ENCODE results near the gene RGMA. TPM values are rescaled to one million over a fixed set of nuclear protein-coding genes. Genes with fewer than 3 reads are reported as not detected.
A peak's percentile ranks its signal among the peaks of the same experiment; 100 is the strongest.

The RGMA gene
- total RNA-seq, 1 donor from 2014 or later: 37.0 TPM

DNA sequence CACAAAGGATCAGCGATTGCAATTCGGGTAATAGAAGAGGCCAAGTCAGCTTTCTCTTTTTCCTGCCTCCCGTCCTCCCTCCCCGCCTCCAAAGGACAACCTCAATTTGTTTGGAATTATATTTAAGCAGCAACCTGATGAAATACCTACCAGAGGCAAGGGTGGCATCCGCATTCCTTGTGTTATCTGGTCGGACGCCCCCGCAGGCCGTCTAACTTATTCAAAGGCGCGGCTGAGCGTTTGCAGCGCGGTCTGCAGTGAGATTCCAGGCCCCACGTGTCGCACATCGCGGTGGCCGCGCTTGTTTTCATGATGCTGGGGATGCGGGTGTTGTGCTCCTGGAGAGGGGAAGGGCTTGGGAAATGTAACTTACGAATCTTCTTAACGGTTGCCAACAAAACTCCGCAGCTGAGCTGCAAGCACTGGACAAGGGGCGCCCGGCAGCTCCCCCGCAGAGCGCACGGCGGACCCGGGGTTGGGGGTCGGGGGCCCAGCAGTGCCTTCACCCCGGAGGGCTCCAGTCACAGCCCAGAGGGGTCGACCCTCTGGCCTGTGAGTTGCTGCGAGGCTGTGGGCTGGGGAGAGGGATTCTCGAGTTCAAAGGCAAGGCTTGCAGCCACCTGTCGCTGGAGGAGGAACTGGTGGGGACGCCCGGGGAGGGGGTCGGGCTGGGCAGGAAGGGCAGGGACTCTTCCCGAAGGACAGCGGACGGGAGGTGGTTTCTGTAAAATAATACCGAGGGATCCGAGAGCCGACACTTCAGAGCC lies 20.5 kb upstream of the RGMA start:
- peaks cover 3% of the 10 kb centered on the region for H3K4me1 Mint-ChIP-seq (ENCODE audit: unreplicated experiment)
- peak overlapping the region; percentile 75 for H3K27ac Mint-ChIP-seq
- TF ChIP-seq, protein P1, sequence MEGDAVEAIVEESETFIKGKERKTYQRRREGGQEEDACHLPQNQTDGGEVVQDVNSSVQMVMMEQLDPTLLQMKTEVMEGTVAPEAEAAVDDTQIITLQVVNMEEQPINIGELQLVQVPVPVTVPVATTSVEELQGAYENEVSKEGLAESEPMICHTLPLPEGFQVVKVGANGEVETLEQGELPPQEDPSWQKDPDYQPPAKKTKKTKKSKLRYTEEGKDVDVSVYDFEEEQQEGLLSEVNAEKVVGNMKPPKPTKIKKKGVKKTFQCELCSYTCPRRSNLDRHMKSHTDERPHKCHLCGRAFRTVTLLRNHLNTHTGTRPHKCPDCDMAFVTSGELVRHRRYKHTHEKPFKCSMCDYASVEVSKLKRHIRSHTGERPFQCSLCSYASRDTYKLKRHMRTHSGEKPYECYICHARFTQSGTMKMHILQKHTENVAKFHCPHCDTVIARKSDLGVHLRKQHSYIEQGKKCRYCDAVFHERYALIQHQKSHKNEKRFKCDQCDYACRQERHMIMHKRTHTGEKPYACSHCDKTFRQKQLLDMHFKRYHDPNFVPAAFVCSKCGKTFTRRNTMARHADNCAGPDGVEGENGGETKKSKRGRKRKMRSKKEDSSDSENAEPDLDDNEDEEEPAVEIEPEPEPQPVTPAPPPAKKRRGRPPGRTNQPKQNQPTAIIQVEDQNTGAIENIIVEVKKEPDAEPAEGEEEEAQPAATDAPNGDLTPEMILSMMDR (conservative IDR thresholded peaks at IDR 0.05): no peak
- H3K4me3 Mint-ChIP-seq: peak overlapping the region; percentile 44
- H3K36me3 Mint-ChIP-seq: peaks cover 9% of the 10 kb centered on the region
- DNase-seq (ENCODE audit: extremely low spot score, unreplicated experiment): no peak
- peaks cover 10% of the 10 kb centered on the region for H3K9me3 Mint-ChIP-seq
- H3K27me3 Mint-ChIP-seq: peaks cover 31% of the 10 kb centered on the region

DNA sequence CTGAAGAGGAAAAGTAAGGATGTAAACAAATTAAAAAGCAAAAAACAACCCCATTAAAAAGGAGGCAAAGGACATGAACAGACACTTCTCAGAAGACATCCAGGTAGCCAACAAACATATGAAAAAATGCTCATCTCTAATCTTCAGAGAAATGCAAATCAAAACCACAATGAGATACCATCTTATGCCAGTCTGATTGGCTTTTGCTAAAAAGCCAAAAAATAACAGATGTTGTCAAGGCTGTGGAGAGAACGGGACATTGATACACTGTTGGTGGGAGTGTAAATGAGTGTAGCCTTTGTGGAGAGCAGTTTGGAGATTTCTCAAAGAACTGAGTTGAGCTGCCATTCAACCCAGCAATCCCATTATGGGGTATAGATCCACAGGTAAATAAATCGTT lies 18.6 kb upstream of the RGMA start:
- H3K27ac Mint-ChIP-seq: no peak overlapping the region
- H3K4me3 Mint-ChIP-seq: no peak overlapping the region
- no peak for DNase-seq (ENCODE audit: extremely low spot score, unreplicated experiment)
- TF ChIP-seq, protein P1 (conservative IDR thresholded peaks at IDR 0.05): no peak
- peaks cover 9% of the 10 kb centered on the region for H3K36me3 Mint-ChIP-seq
- H3K4me1 Mint-ChIP-seq (ENCODE audit: unreplicated experiment): peaks cover 3% of the 10 kb centered on the region
- peaks cover 42% of the 10 kb centered on the region for H3K27me3 Mint-ChIP-seq
- H3K9me3 Mint-ChIP-seq: peaks cover 15% of the 10 kb centered on the region

DNA sequence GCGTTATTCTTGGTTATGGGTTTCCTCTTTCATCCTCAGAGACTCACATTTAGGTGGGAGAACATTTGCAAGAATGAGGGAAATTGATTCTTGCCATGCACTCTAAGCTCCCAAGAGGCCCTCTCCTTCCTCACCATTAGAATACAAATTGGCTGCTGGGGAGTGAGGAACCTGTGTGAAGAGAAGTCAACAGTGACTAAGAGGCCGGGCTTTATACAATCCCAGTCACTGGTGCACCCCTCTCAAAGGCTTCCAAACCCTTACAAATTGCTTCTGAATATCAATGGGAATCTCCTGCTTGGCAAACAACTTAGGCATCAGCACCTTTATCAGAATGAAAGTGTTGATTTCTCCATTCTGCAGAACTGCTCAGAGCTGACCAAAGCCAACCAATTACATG lies 16.5 kb upstream of the RGMA start:
- no peak overlapping the region for H3K27ac Mint-ChIP-seq
- peaks cover 34% of the 10 kb centered on the region for H3K27me3 Mint-ChIP-seq
- H3K9me3 Mint-ChIP-seq: peaks cover 5% of the 10 kb centered on the region
- no peak overlapping the region for H3K4me3 Mint-ChIP-seq
- H3K4me1 Mint-ChIP-seq (ENCODE audit: unreplicated experiment): peaks cover 3% of the 10 kb centered on the region
- no peak for DNase-seq (ENCODE audit: extremely low spot score, unreplicated experiment)
- TF ChIP-seq, protein P1 (conservative IDR thresholded peaks at IDR 0.05): no peak
- H3K36me3 Mint-ChIP-seq: peaks cover under 1% of the 10 kb centered on the region

DNA sequence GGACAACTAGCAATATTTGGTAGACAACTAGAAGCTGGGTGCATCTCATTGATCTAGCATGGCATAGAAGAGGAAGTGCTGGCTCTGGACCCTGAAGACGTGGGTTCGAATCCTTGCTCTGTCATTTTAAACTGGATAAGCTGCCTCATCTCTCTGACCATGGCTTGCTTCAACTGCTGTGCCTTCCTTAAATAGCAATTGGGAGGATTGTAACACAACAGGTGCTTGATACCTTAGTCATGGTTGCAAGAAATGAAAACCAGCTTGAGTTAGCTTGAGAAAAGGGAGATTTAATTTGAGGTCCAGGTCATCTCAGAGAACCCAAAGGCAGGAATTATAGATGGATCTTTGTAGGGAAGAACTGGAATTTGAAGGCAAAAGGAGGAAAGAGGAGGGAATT lies 14.8 kb upstream of the RGMA start:
- TF ChIP-seq, protein P1 (conservative IDR thresholded peaks at IDR 0.05): no peak
- Mint-ChIP-seq H3K4me3 (no peak overlapping the region), H3K36me3 (no peaks in the 10 kb centered on the region), H3K4me1 (ENCODE audit: unreplicated experiment) (no peaks in the 10 kb centered on the region), H3K27me3 (peaks cover 26% of the 10 kb centered on the region), H3K27ac (no peak overlapping the region), H3K9me3 (peaks cover 4% of the 10 kb centered on the region)
- DNase-seq (ENCODE audit: extremely low spot score, unreplicated experiment): no peak

DNA sequence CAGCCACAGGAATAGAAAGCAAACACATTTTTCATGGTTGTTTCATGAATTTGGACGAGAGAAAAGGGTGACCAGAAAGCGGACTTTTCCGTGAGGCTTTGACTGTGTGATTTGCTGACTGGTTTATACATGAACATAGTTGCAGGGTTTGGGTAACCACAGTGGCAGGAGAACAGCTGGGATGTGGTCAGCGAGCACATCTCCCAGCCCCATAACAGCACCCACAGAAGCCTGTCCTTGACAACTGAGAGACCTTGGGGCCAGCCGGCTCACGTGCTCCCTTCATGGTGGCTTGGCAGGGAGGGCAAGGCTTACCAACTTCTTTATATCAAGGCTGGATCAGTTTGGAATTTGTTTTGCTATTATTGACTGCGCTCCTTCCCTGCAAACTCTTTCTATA lies 13.2 kb upstream of the RGMA start:
- DNase-seq (ENCODE audit: extremely low spot score, unreplicated experiment): no peak
- TF ChIP-seq, protein P1 (conservative IDR thresholded peaks at IDR 0.05): no peak
- Mint-ChIP-seq H3K27me3 (peaks cover 14% of the 10 kb centered on the region), H3K4me3 (no peak overlapping the region), H3K9me3 (peaks cover 4% of the 10 kb centered on the region), H3K27ac (no peak overlapping the region), H3K36me3 (no peaks in the 10 kb centered on the region), H3K4me1 (ENCODE audit: unreplicated experiment) (no peaks in the 10 kb centered on the region)

All from type B pancreatic cell (in vitro differentiated cells).